ENCODE measurements around the gene UTP4. TPM values are rescaled to one million over a fixed set of nuclear protein-coding genes. Genes with fewer than 3 reads are reported as not detected.

Gene UTP4
- total and polyA plus RNA-seq, 2 of the 8 experiments (the other 6 are each of a cell fraction or from before 2014, with no cell fraction given), result 101 to 118 TPM

DNA sequence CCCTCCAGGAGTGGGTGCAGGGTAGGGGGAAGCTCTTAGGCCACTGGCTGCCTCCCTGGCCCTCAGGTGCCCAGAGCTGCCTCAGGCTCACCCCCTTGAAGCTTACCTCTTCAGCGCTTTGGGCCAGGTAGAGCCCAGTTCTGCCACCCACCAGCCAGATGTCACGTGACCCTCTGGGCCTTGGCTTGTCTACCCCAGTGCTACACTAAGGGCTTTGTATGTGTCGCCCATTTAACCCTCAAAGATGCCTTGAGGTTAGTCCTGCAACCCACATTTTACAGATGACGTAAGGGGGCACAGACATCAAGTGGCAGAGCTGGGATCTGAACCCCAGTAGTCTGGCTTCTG, 23.6 kb upstream of the UTP4 start:
- H2BK12ac ChIP-seq (ENCODE audit: low read depth, low read length), result peak overlapping the region; percentile 51; the same call in 1 of the 2 replicates
- no peak overlapping the region for H2AK5ac ChIP-seq (ENCODE audit: low read depth, low read length)
- 0 out of 2 replicates have a peak overlapping the region, but pooled peaks have one; percentile 1 for H2BK15ac ChIP-seq (ENCODE audit: low read length)
- ChIA-PET POLR2A (ENCODE audit: partially characterized antibody) (interaction anchor here (0.9 to 6.1 kb wide), 17 partner anchors 8 to 201 kb away, joined by 3 to 38 read pairs (median 8); partner anchors contain the start of genes CHTF8 and UTP4), CTCF (ENCODE audit: partially characterized antibody) (interaction anchor here (0.6 to 10.6 kb wide), 14 partner anchors 9 to 261 kb away, joined by 3 to 174 read pairs (median 5); no protein-coding TSS in a partner anchor)
- peak overlapping the region; percentile 10 for H4K5ac ChIP-seq (ENCODE audit: insufficient read length, low read depth, low read length)
- H3K4ac ChIP-seq (replicated peaks; ENCODE audit: insufficient read length, low read depth, low read length), result peak overlapping the region; percentile 45
- peaks cover 4 to 19% (median 12%) of the 10 kb centered on the region in 4 experiments for H3K4me1 ChIP-seq (replicated peaks in 1 of 4; ENCODE audit: control insufficient read depth in 3 of 4, insufficient read depth in 4 of 4, low read length in 3 of 4)
- H3K9me3 ChIP-seq (ENCODE audit: insufficient read depth in 2 of 2, low read depth in 1 of 2, low read length in 1 of 2), result no peaks in the 10 kb centered on the region
- peak overlapping the region; percentile 93 for H2BK5ac ChIP-seq (ENCODE audit: low read depth, low read length)
- peak overlapping the region; percentile 20 for H3K14ac ChIP-seq (ENCODE audit: insufficient read length)
- H3K79me1 ChIP-seq (ENCODE audit: low read depth, low read length), result peaks cover 19% of the 10 kb centered on the region
- H3K18ac ChIP-seq (ENCODE audit: extremely low read depth, low read length), result peak overlapping the region; percentile 85
- H3K23ac ChIP-seq (ENCODE audit: insufficient read length), result no peak overlapping the region
- H3K36me3 ChIP-seq (ENCODE audit: control insufficient read depth in 2 of 4, insufficient read depth in 4 of 4, low read length in 3 of 4), result peaks cover 13 to 38% (median 30%) of the 10 kb centered on the region in 4 experiments
- peaks cover 11 to 53% of the 10 kb centered on the region in 2 experiments; a peak in 3 of 4 replicates for H3K79me2 ChIP-seq (ENCODE audit: control insufficient read depth in 1 of 2, insufficient read depth in 2 of 2, low read length in 2 of 2)
- H3K9ac ChIP-seq (replicated peaks in 1 of 4; ENCODE audit: extremely low read depth in 1 of 4, low read depth in 3 of 4, low read length in 3 of 4), result peak overlapping the region in 1 of 4 experiments; percentile 39; a peak in 1 of 7 replicates
- no peaks in the 10 kb centered on the region for H3K27me3 ChIP-seq (replicated peaks in 1 of 4; ENCODE audit: control insufficient read depth in 3 of 4, extremely low read depth in 1 of 4, insufficient read depth in 3 of 4, low read length in 3 of 4)
- H2BK20ac ChIP-seq (ENCODE audit: low read length), result no peak overlapping the region
- peaks cover 21% of the 10 kb centered on the region for H3K23me2 ChIP-seq (ENCODE audit: low read depth, low read length)
- H2AFZ ChIP-seq (ENCODE audit: low read length), result no peak overlapping the region
- peak overlapping the region in 2 of 4 experiments; percentile 72 to 82; a peak in 2 of 8 replicates for H3K4me3 ChIP-seq (ENCODE audit: extremely low read depth in 1 of 4, insufficient read depth in 2 of 4, low read depth in 3 of 4, low read length in 4 of 4)
- WGBS, 2 experiments (ENCODE audit: extremely low coverage in 1 of 2, insufficient coverage in 1 of 2, insufficient read length in 1 of 2, insufficient replicate concordance in 2 of 2, low coverage in 1 of 2, low lambda C conversion rate in 2 of 2, missing lambda C conversion rate in 1 of 2), result 82% methylated on average over 4 of the region's 4 CpGs; no CpG with 5 or more reads in 1 of the 2 experiments
- H4K8ac ChIP-seq (ENCODE audit: extremely low read depth, insufficient read depth, low read length), result peak overlapping the region; percentile 46; the same call in 1 of the 2 replicates
- H3K56ac ChIP-seq (replicated peaks; ENCODE audit: insufficient read length, low read depth, low read length), result no peak overlapping the region
- H3K27ac ChIP-seq (ENCODE audit: low read depth, low read length), result no peak overlapping the region; the same call in 1 of the 2 replicates
- peaks cover 10 to 15% of the 10 kb centered on the region in 2 experiments for H4K20me1 ChIP-seq (replicated peaks in 1 of 2; ENCODE audit: control insufficient read depth in 1 of 2, insufficient read depth in 2 of 2, low read length in 2 of 2)
- peak overlapping the region; percentile 29 for H4K91ac ChIP-seq (replicated peaks; ENCODE audit: insufficient read length, low read length)
- peak overlapping the region; percentile 92 to 98 for H3K4me2 ChIP-seq (ENCODE audit: insufficient read depth in 1 of 2, low read depth in 2 of 2, low read length in 2 of 2)
- DNase-seq (ENCODE audit: low read depth in 1 of 2, low spot score in 2 of 2), result no peak
- no peak overlapping the region for H2BK120ac ChIP-seq (replicated peaks; ENCODE audit: low read depth, low read length)
- FAIRE-seq, result no peak
- no peak for TF ChIP-seq SIRT6 (IDR thresholded peaks at IDR 0.05; ENCODE audit: low read length)

Measured in H1 (cell line).